ENCODE data around the gene HEBP1.

The HEBP1 gene

DNA sequence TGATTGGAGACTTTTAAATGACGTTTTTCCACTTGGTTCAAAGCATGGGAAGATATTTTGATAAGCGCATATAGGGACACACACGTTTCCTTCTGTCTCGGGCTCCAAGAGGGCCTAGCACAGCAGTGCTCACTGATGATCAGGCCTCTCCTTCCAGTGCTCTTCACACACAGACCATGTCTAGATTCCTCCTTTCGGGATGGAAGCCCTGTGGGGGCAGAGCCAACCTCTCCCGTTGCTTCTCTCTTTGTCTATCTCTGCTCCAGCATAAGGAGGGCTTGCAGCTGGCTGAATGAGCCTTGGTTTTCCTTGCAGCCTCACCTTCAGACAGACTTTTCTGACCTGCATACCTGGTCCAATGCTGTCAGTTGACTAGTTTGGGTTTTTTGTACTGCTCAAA lies 70.4 kb downstream of the HEBP1 start:
- POLR2A ChIA-PET, result no interaction called here
- CTCF ChIA-PET, result interaction anchor here (0.7 kb wide), 1 partner anchor 45 kb away, joined by 3 read pairs; no protein-coding TSS in a partner anchor

DNA sequence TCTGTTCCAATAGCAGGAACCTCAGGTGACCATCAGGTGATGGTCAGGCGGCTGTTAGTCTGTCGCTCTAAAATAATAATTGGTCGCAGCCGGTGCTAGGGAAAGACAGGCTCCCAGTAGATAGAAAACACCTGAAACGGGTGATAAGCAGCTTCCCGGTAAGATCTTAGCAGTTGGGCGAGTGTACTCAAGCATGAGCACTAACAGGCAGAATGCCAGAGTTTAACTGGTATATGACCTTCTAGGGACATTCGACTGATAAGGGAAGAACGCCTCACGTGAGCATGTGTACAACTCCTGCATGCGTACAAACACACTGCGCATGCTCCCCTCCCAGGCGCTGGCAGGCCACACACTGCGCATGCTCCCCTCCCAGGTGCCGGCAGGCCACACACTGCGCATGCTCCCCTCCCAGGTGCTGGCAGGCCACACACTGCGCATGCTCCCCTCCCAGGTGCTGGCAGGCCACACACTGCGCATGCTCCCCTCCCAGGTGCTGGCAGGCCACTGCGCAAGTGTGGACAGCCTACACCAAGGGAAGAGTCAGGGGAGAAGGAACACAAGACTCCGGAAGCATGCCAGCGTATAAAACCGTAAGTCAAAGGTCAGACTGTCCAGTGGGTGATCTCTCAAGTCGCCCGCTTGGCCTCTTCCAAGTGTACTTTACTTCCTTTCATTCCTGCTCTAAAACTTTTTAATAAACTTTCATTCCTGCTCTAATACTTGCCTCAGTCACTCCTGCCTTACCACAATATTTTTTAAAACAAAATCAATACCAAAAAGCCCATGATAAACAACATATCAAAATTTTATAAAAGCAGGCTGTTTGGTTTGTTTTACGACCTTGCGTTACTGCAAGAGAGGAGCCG lies 72.6 kb downstream of the HEBP1 start:
- TF ChIP-seq, protein P1, sequence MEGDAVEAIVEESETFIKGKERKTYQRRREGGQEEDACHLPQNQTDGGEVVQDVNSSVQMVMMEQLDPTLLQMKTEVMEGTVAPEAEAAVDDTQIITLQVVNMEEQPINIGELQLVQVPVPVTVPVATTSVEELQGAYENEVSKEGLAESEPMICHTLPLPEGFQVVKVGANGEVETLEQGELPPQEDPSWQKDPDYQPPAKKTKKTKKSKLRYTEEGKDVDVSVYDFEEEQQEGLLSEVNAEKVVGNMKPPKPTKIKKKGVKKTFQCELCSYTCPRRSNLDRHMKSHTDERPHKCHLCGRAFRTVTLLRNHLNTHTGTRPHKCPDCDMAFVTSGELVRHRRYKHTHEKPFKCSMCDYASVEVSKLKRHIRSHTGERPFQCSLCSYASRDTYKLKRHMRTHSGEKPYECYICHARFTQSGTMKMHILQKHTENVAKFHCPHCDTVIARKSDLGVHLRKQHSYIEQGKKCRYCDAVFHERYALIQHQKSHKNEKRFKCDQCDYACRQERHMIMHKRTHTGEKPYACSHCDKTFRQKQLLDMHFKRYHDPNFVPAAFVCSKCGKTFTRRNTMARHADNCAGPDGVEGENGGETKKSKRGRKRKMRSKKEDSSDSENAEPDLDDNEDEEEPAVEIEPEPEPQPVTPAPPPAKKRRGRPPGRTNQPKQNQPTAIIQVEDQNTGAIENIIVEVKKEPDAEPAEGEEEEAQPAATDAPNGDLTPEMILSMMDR (IDR thresholded peaks at IDR 0.05; ENCODE audit: insufficient read depth, low read length, missing control alignments), result no peak
- ChIA-PET CTCF (interaction anchor here (1.0 to 2.6 kb wide), 4 partner anchors 9 to 90 kb away, joined by 4 to 11 read pairs (median 5); no protein-coding TSS in a partner anchor), POLR2A (no interaction called here)
- DNase-seq (ENCODE audit: low read depth, low spot score), result no peak
- H3K4me3 ChIP-seq (ENCODE audit: low read depth, low read length), result peak overlapping the region; percentile 55

More for the DNA sequence above, 70.4 kb downstream of the HEBP1 start:
- H3K4me3 ChIP-seq (ENCODE audit: low read depth, low read length), result no peak overlapping the region
- TF ChIP-seq, protein P1 (IDR thresholded peaks at IDR 0.05; ENCODE audit: insufficient read depth, low read length, missing control alignments), result no peak
- DNase-seq (ENCODE audit: low read depth, low spot score), result no peak

DNA sequence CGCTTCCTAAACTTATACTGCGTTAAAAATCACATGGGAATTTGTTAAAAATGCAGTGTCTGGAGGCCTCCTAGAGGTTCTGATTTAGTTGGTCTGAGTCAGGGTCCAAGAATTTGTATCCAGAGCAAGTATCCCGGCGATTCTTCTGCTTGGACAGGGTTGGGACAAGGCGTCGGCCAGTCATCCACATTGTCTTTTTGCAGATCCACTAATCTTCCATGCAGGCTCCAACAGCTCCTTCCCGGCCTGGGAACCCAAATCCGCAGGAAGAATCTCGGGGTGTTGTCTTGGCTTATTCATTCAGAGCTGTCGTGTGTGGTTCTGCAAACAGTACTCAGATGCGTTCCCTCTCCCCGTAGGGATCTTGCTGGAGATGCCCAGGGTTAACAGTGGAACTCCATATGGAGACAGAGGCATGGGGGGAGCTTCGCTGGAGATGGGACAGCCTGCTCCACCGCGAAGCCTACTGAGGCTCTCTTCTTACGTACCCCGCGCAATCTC lies 73.4 kb downstream of the HEBP1 start:
- POLR2A ChIA-PET, result no interaction called here
- CTCF ChIA-PET, result interaction anchor here (1.0 to 2.6 kb wide), 4 partner anchors 10 to 89 kb away, joined by 4 to 11 read pairs (median 5); no protein-coding TSS in a partner anchor
- no peak for DNase-seq (ENCODE audit: low read depth, low spot score)
- TF ChIP-seq, protein P1 (IDR thresholded peaks at IDR 0.05; ENCODE audit: insufficient read depth, low read length, missing control alignments), result no peak
- no peak overlapping the region for H3K4me3 ChIP-seq (ENCODE audit: low read depth, low read length)

DNA sequence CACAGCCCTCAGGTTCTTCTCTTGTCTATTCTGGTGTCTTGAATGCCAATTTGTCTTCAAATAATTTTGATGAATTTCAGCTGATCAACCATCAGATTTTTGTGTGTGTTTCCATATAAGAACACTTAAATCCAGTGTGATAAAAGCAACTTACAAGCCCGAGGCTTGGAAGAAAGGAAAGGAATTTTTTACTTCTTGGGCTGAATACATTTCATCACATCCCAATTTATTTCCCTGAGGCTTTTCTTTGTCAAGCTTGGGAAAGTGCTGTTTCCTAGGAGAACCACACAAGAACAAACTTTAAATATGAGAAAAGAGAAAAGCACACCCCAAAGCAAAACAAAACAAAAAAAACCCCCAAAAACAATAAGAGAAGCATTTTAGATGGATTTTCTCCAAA lies 74.7 kb downstream of the HEBP1 start:
- no peak for DNase-seq (ENCODE audit: low read depth, low spot score)
- TF ChIP-seq, protein P1 (IDR thresholded peaks at IDR 0.05; ENCODE audit: insufficient read depth, low read length, missing control alignments), result no peak
- no peak overlapping the region for H3K4me3 ChIP-seq (ENCODE audit: low read depth, low read length)
- POLR2A ChIA-PET, result no interaction called here
- CTCF ChIA-PET, result interaction anchor here (0.7 to 2.6 kb wide), 3 partner anchors 10 to 330 kb away, joined by 3 to 11 read pairs (median 3); no protein-coding TSS in a partner anchor

All from AG04449 (cell line).